ENCODE measurements around the gene HEXD.
A peak's percentile ranks its signal among the peaks of the same experiment; 100 is the strongest.
"Not testable (repeated sequence)": the region's sequence is repeated elsewhere in the genome, so short reads cannot be mapped to it uniquely, and the experiment has no call there.

HEXD gene

DNA sequence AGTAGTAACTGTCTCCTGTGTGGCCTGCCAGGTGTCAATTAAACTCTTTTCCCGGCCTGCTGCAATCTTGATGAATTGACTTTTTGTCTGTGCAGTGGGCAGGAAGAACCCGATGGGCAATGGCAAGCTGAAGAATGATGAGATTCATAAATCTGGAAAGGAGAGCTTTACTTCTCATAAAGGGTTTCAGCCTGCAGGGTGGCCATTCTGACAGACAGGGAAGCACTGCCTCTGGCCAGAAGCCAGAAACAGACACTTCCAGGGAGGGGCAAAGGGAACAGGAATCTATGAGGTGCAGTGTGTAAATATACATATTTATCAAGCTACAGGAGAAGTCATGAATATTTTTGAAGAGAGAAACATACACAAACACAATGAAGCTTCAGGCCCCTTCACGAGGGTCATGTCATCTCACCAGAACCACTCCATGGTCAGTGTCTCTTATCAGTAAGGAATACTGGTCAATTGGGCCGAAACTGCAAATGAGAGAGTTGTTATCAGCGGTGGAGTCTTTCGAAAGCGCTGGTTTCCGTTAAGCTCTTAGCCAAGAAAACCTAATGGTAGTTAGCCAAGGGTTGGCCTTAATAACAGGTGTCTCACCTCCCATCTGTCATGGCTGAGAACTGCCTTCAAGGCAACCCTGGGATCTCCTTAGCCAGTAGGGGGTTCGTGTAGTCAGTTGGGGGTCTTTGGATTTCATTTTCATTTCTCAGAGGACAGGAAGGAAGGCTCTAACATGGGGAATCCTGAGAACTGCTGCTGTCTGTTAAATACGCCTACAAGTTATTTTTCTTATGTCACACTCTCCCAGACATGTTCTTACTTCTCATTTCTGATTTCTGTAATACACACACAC lies 39.2 kb downstream of the HEXD start:
- DNase-seq (ENCODE audit: extremely low read depth in 1 of 2, low read depth in 1 of 2): no peak

DNA sequence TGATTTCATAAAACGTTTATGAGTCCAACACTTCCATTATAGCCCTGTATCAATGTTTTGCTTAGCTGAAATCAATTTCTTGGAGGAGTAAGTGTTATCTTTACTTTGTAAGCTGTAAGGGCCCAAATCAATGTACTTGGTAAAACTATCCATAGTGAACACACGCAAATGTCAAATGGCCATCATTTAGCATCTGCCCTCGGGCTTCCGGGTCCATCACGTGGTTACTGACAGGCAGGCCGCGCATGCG lies 39.7 kb downstream of the HEXD start:
- no peak for DNase-seq (ENCODE audit: extremely low read depth in 1 of 2, low read depth in 1 of 2)

DNA sequence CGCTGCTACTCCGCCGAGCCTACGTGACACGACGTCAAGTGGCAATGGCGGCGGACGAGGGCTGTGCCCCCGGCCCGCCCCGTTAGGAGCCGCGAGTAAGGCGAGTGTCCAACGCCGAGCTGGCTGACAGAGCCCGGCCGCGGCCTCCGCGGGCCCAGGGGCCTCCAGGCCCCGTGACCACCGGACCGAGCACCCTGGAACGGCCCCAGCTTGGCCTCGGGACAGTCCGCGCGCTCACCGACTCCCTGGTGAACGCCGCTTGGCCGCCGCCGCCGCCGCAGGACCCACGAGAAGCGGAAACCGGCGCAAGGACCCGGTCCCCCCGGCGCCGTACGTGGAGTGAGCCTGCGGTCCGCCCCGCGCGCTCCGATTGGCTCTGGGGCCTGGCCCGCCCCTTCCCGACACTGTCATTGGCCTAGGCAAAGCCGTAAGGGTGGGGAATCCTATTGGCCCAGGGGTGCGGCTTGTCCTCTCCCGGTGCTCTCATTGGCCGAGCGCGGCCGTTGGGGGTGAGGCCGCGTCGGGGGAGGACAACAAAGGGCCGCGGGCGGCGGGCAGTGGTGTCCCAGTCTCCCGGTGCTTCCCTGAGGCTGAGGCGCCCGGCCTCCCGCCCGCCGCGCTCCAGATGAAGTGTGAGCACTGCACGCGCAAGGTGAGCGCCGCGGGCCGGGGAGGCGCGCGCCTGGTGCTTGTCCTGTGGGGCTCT lies 40.2 kb downstream of the HEXD start, which contains the start of gene NARF:
NARF (plus strand) TSS at position 563 of the 706 bp plus-strand sequence; CDS start at position 626, 63 bp downstream.
- DNase-seq (ENCODE audit: extremely low read depth in 1 of 2, low read depth in 1 of 2): peak; percentile 95 to 96

DNA sequence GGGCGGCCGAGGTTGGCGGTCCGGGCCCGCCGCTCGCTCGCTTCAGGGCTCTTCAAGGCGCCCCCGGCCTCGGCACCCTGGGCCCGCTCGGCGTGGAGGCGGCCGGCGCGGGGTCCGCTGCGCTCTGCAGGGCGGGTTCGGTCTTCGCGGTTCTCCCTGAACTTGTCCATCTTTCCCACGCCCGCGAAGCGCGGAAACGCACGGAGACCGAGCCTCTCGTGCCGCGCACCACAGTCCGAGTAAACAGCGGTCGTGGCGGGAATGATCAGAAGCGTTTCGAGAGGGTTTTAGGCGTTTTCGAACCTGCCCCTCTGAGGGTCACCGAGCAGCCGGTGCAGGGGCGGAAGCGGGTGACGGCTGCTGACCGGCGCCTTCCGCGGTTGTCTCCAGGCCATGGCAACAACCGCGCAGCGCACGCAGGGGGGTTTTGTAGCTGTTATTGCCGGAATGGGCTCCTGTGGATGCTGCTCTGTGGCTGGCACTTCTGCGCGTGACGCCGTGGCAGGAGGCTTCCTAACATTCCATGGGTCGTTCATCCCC lies 40.8 kb downstream of the HEXD start:
- DNase-seq (ENCODE audit: extremely low read depth in 1 of 2, low read depth in 1 of 2): no peak

DNA sequence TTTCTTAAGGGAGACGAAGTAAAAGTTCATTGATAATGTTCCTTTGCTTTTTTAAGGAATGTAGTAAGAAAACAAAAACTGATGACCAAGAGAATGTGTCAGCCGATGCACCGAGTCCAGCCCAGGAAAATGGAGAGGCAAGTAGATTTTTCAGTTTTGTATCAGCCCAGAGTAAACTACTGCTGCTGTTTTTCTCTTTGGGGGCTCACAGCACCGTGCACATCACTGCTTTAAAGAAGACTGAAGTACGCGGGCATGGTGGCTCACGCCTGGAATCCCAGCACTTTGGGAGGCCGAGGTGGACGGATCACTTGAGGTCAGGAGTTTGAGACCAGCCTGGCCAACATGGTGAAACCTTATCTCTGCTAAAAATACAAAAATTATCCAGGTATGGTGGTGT lies 41.8 kb downstream of the HEXD start:
- DNase-seq (ENCODE audit: extremely low read depth in 1 of 2, low read depth in 1 of 2): not testable (repeated sequence)

DNA sequence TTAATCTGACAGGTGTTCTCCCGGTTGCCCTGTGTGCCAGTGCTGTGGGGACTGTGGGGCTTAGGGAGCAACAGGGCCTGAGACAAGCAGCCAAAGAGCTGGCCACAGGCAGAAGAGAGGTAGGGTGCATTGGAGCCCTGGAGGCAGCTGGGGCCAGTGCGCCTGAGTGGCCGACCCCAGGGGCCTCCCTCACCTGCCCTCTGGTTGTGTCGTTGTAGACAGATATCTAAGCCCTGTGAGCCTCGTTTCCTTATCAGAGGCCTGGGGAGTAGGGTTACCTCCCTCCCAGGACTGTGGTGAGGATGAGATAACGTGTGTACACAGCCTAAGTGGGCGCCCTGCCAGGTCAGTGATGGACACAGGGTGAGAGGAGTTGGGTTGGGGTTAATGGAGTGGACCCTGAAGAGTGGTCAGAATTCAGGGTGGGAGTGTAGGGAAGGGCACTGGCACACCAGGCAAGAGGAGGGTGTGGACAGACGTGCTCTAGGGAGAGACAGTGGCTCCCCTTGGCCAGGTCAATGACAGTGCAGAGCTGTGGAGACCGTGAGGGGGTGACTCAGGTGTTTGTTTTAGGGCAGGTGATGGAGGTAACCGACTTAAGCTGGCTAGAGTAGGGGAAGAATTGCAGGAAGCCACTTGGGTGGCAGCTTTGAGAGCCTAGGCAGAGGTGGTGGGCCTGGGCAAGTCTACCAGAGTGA lies 43.8 kb downstream of the HEXD start:
- no peak for DNase-seq (ENCODE audit: extremely low read depth in 1 of 2, low read depth in 1 of 2)

DNA sequence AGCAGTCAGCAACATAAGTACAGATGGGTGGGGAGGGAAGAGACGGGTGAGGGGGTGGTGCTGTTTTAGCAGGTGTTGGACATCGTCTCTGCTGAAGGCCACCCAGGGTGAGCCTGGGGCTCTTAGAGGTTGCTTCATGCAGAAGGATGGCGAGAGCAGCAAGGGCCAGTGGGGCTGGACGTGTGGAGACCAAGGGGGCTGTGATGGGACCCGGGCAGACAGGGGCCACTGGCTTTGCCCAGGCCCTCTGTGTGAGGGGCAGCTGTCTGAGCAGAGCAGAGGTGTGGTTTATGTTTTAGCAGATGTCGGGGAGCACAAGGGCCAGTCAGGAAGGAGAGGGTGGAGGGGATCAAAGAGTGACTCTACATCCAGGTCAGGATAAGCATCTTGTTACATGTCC lies 45.2 kb downstream of the HEXD start:
- no peak for DNase-seq (ENCODE audit: extremely low read depth in 1 of 2, low read depth in 1 of 2)

DNA sequence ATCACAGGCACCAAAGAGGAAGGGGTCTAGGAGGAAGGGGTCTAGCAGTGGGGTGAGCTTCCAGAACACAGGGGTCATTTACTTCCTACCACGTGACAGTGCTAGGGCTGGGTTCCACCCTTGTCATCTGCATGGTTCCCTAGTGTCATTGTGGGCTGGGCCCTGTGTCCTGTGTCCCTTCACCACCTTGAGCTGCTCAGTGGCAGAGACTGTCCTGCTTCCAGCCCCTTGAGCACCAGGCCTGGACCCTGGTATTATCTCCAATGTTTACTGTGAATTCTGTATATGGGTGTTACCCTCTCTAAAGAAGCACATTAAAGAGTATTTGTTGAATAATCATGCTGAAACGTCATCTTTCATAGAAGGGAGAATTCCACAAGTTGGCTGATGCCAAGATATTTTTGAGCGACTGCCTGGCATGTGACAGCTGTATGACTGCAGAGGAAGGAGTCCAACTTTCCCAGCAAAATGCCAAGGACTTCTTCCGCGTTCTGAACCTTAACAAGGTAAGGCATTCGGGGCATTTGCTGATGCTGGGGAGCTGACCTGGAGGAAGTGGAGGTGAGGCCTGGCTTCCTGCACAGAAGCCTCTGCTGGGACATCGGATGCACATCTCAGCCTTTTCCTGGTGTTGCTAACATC lies 45.9 kb downstream of the HEXD start:
- DNase-seq (ENCODE audit: extremely low read depth in 1 of 2, low read depth in 1 of 2): no peak

DNA sequence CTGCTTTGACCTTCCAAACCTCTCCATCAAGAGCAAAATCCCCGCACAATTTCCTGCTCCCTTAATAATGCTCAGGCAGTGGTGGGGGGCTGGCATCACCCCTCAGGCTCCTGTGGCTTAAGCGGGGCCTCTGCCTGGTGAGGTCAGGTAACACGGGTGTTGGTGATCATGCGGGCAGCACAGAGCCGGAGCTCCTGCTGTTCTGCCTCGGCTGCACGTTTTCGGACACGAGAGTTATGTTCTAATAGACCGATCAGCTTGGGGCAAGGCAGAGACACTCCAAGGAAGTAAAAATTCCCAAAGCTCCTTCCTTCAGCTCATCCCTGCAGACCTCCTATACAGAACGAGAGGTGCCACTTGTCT lies 46.4 kb downstream of the HEXD start:
- DNase-seq (ENCODE audit: extremely low read depth in 1 of 2, low read depth in 1 of 2): no peak

DNA sequence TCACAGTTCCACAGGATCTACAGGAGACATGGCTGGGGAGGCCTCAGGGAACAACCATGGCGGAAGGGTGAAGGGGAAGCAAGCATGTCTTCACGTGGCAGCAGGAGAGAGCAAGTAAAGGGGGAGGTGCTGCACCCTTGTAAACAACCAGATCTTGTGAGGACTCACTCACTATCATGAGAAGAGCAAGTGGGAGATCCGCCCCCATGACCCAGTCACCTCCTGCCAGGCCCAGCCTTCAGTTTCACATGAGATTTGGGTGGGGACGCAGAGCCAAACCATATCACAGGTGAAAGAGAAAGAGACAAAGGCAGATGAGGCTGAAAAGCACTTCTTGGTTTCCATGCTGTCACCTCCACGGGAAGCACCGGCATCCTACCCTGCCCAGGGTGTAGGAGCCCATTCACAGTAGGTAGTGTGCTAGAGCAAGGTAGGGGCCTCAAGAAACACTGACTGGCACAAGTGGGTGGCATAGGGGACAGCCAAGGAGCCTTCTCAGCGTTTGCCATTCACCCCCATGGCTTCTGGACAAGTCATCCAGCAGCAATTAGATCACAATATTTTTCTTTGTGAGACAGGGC lies 47.0 kb downstream of the HEXD start:
- DNase-seq (ENCODE audit: extremely low read depth in 1 of 2, low read depth in 1 of 2): no peak

DNA sequence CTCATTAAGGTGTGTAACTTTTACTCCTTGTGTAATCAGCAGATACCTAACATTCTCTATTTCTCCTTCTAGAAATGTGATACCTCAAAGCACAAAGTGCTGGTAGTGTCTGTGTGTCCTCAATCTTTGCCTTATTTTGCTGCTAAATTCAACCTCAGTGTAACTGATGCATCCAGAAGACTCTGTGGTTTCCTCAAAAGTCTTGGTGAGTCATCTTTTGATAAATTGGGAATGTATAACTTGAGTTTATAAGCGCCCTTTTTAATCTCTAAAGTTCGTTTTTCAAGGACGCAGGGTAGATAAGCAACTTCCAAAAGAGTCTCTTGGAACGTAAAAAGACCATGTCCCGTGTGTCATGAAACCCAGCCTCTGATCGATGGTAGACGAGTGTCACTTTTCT lies 50.5 kb downstream of the HEXD start:
- DNase-seq (ENCODE audit: extremely low read depth in 1 of 2, low read depth in 1 of 2): no peak

DNA sequence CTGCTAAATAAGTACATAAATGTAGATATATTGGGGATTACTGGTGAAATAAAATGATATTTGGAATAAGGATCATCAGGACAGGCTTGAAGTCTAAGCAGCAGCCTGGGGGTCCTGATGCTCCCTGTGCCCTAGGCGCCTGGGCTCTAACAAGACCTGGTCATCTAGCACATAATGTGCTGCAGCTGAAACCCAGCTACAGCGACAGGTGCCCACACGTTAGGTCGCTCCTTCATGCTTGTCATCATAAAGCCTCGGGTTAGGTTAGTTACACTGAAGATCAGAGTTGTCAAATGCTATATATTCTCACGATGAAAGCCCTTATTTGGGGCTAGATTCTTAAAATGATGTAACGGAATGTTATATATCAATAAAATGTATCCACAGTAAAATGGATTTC lies 51.9 kb downstream of the HEXD start:
- no peak for DNase-seq (ENCODE audit: extremely low read depth in 1 of 2, low read depth in 1 of 2)

DNA sequence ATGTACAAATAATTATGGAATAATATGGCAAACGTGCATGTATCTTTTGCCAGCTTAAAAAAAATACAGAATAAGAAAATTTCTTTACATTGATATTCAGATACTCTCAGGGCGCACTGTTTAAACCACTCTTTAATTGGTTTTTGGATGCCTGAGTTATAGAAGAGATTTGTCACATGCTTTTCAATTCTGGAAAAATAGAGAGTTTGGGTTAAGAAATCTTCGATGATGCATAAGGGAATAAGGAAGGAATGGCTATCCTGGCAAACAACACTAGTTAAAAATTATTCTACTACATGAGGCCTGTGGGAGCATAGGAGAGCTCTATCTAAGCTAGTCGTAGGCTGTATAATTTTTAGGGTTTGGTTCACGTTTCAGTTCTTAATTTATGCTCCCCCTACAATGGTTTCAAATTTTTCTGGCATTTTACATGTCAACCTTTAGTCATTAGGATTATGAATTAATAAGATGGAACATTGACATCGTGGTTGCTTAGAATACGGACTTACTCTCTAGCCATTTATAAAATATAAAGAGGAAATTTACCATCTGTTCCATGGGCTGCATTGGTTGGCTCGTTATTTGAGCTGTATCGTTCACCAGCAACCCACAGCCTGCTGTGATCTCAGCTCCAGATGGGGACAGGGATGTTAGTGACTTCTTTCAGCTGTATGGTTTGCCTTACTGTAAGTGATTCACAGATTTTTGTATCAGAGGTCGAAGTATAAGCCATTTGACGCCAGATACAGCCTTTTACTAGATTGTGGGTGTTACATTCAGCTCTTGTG lies 56.3 kb downstream of the HEXD start:
- no peak for DNase-seq (ENCODE audit: extremely low read depth in 1 of 2, low read depth in 1 of 2)

DNA sequence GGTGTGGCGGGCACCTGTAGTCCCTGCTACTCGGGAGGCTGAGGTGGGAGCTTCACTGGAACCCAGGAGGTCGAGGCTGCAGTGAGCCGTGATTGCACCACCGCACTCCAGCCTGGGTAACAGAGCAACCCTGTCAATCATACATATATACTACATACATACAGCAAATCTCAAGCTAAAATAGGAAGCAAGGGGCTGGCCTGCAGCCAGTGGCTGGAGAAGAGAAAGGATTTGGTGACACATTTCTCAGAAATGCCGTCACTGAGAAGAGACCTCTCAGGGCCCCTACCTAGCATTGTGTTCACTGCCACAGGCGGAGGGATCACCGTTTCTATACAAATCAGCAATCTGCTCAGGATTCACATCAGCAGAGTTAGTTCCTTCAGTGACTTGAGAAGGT lies 57.3 kb downstream of the HEXD start:
- no peak for DNase-seq (ENCODE audit: extremely low read depth in 1 of 2, low read depth in 1 of 2)

DNA sequence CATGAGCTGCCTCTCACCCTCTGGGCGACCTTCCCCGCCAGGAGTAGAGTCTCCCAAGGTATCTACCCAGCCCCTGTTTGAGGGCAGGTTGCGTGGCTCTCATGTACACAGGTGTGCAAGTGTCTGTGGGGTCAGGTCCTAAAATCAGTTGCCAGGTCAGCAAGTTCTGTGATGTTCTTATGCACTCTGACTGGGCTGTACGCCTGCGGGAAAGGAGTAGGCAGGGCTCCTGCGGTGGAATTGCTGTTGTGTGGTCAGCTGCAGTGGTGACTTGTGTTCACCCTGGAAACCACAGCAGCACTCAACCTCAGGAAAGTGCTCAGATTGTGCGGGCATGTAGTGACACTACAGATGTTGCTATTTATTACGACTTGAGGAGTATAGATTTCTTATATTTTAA lies 59.8 kb downstream of the HEXD start:
- DNase-seq (ENCODE audit: extremely low read depth in 1 of 2, low read depth in 1 of 2): no peak

DNA sequence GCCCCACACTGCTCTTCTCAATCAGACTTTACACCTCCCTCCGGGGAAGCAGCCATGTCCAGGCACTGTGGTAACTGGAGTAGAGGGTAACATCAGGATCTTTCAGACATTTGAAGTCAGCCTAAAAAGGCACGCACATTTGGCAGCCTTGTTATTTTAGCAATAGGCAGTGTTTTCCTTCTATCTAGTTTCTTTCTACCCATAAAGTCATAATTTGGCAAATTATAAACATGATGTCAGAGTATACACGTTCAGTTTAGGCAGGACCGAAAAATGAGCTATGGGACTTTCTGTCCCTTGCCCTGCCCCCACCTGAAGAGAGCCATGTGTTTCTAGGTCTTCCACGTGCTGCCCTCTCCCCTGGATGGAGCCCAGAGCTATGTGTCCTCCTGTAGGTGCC lies 61.5 kb downstream of the HEXD start:
- no peak for DNase-seq (ENCODE audit: extremely low read depth in 1 of 2, low read depth in 1 of 2)

DNA sequence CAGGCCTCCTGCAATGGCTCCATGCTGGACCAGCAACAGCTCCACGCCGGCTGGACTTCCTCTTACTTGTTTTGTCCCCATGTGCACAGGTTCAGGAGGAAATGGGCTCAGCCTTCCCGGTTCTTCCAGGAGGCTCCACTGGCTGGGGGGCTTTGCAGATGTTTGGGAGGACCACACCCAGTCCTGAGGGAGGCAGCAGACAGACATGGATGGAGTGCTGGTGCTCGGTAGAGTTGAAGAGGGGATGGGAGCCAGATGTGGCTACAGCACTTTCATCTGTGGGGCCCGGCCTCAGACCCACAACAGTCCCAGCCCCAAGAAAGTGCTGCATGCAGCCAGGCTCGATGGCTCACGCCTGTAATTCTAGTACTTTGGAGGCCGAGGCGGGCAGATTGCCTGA lies 62.2 kb downstream of the HEXD start:
- no peak for DNase-seq (ENCODE audit: extremely low read depth in 1 of 2, low read depth in 1 of 2)

DNA sequence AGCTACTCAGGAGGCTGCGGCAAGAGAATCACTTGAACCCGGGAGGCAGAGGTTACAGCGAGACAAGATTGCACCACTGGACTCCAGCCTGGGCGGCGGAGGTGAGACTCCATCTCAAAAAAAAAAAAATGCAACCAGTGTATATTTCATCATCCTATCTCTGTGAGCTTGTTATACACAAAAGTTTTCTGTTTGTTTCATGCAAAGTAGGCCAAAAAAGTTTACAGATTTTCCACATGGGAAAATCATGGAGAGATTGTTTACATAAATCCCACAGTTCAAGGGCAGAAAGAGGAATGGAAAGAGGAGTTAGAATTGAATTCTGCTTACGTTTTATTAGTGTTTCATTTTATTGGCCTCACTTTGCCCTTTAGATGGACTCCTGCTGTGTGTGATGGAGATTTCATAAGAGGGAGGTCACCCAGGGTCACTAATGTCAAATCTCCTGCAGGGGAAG lies 65.1 kb downstream of the HEXD start:
- no peak for DNase-seq (ENCODE audit: extremely low read depth in 1 of 2, low read depth in 1 of 2)

DNA sequence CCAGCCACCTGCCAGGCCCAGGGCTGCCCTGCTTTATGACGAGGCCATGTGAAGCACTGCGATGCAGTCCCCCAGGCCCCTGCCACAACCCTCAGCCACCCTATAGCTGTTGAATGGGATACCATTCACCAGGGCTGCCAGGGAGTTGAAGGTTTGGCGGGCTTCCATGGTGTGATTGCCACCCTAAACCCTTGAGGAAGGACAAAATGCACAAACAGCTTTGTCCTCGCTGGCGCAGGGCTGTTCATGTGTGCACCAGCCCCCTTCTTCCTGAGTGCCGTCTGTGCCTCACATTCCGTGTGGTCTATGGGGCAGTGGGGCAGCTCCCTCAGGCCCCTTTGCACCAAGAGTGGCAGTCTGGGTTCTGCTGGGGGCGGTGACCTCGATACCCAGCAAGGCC lies 65.7 kb downstream of the HEXD start:
- no peak for DNase-seq (ENCODE audit: extremely low read depth in 1 of 2, low read depth in 1 of 2)

Data from stimulated activated CD8-positive, alpha-beta memory T cell treated with anti-CD3 and anti-CD28 coated beads, Interleukin-7, amount 100 ng/mL, for 48 hours (primary cell).